Left ventricle myocardium superior (tissue), 1 donor: ENCODE results near the gene KRTAP4-9. TPM values are rescaled to one million over a fixed set of nuclear protein-coding genes. Genes with fewer than 3 reads are reported as not detected.
"Not testable (repeated sequence)": the region's sequence is repeated elsewhere in the genome, so short reads cannot be mapped to it uniquely, and the experiment has no call there.

ENCODE experiments used
- ATAC-seq: fragments of 200-7000 bp; cut with Tn5 transposase; one replicate; pipeline ENCODE4 v1.9.1; 2020; ENCODE audit warnings: mild to moderate bottlenecking, moderate library complexity
- DNase-seq: peaks from one replicate; pipeline ENCODE4 v3.0.0-alpha.2; 2020
- intact Hi-C: fragments of 100-400 bp; cut with micrococcal nuclease; formaldehyde crosslinking; loops from one replicate; pipeline ENCODE4 v1.11.0; 2022
- total RNA-seq: library from RNA; stranded (reverse); fragmentation: NEBNext Ultra II Directional; extraction: Animal tissue kit (Norgen Biotek cat#: 25700); gene quantifications from one replicate; pipeline ENCODE4 v1.2.1, GENCODE V29; 2021
- donor health status: DM: no; HTN: yes; CAD: no; lungs with severe emphysema.

Gene KRTAP4-9
- total RNA-seq, 1 donor from 2014 or later: not detected

GRCh38 chr17:41123292-41123990 lies 18.3 kb downstream of the KRTAP4-9 start:
- intact Hi-C loops, ATAC-seq, DNase-seq: not testable (repeated sequence)

GRCh38 chr17:41123991-41124371 lies 18.8 kb downstream of the KRTAP4-9 start, which contains the start of gene KRTAP4-12:
Gene KRTAP4-12 (minus strand): TSS chr17:41124182. CDS start chr17:41124122, 60 bp downstream.
- DNase-seq, intact Hi-C loops, ATAC-seq: not testable (repeated sequence)

- intact Hi-C loops: no loop called here
- ATAC-seq: no peak
- DNase-seq: no peak
Measured at GRCh38 chr17:41125064-41125463, 19.9 kb downstream of the KRTAP4-9 start.

GRCh38 chr17:41126412-41126811 lies 21.2 kb downstream of the KRTAP4-9 start:
- DNase-seq (no peak), ATAC-seq (no peak)
- intact Hi-C loops: no loop called here

GRCh38 chr17:41127371-41127770 lies 22.2 kb downstream of the KRTAP4-9 start:
- intact Hi-C loops: no loop called here
- no peak for DNase-seq
- no peak for ATAC-seq

- ATAC-seq (no peak), DNase-seq (no peak)
- intact Hi-C loops: no loop called here
Measured at GRCh38 chr17:41131979-41132378, 26.8 kb downstream of the KRTAP4-9 start.

- DNase-seq (no peak), ATAC-seq (no peak)
- intact Hi-C loops: no loop called here
Measured at GRCh38 chr17:41133880-41134735, 28.9 kb downstream of the KRTAP4-9 start.

- ATAC-seq, DNase-seq, intact Hi-C loops: not testable (repeated sequence)
Measured at GRCh38 chr17:41139865-41140264, 34.7 kb downstream of the KRTAP4-9 start.

GRCh38 chr17:41140360-41141131 lies 35.4 kb downstream of the KRTAP4-9 start, which contains the start of gene KRTAP4-6:
Gene KRTAP4-6 (minus strand): TSS chr17:41140544. CDS start chr17:41140487, 57 bp downstream.
- ATAC-seq (no peak), DNase-seq (no peak)
- intact Hi-C loops: no loop called here

GRCh38 chr17:41141361-41141760 lies 36.2 kb downstream of the KRTAP4-9 start:
- no peak for ATAC-seq
- intact Hi-C loops: no loop called here
- no peak for DNase-seq

GRCh38 chr17:41144846-41145245 lies 39.7 kb downstream of the KRTAP4-9 start:
- DNase-seq: no peak
- ATAC-seq: no peak
- intact Hi-C loops: no loop called here

- ATAC-seq (no peak), DNase-seq (no peak)
- intact Hi-C loops: no loop called here
Measured at GRCh38 chr17:41145261-41145660, 40.1 kb downstream of the KRTAP4-9 start.

- intact Hi-C loops: no loop called here
- no peak for DNase-seq
- no peak for ATAC-seq
Measured at GRCh38 chr17:41147531-41148204, 42.5 kb downstream of the KRTAP4-9 start.

- ATAC-seq: not testable (repeated sequence)
Measured at GRCh38 chr17:41148971-41149651, 43.9 kb downstream of the KRTAP4-9 start.

GRCh38 chr17:41149652-41149985 lies 44.4 kb downstream of the KRTAP4-9 start, which contains the start of gene KRTAP4-5:
Gene KRTAP4-5 (minus strand): TSS chr17:41149825. CDS start chr17:41149767, 58 bp downstream.
- ATAC-seq: no peak
- DNase-seq: no peak
- intact Hi-C loops: no loop called here

More at GRCh38 chr17:41148971-41149651, 43.9 kb downstream of the KRTAP4-9 start:
- DNase-seq, intact Hi-C loops: not testable (repeated sequence)

- DNase-seq (no peak), ATAC-seq (no peak)
- intact Hi-C loops: no loop called here
Measured at GRCh38 chr17:41150026-41150425, 44.8 kb downstream of the KRTAP4-9 start.

- ATAC-seq (no peak), DNase-seq (no peak)
- intact Hi-C loops: no loop called here
Measured at GRCh38 chr17:41151525-41151924, 46.3 kb downstream of the KRTAP4-9 start.

GRCh38 chr17:41153856-41154255 lies 48.7 kb downstream of the KRTAP4-9 start:
- no peak for ATAC-seq
- intact Hi-C loops: no loop called here
- DNase-seq: no peak
